Measurements from ENCODE around the gene LDAH. TPM values are rescaled to one million over a fixed set of nuclear protein-coding genes. Genes with fewer than 3 reads are reported as not detected.

The LDAH gene
- total and polyA plus RNA-seq, 2 donors (not counting 3 experiments of a cell fraction or from before 2014, with no cell fraction given): 12.3 to 24.0 TPM

- Histone ChIP-seq H3K79me2 (ENCODE audit: control insufficient read depth, insufficient read depth, low read length) (no peaks in the 10 kb centered on the region), H3K36me3 (ENCODE audit: control insufficient read depth in 2 of 2, extremely low read depth in 1 of 2, insufficient read depth in 2 of 2, low read length in 2 of 2) (no peaks in the 10 kb centered on the region), H3K4me1 (ENCODE audit: control insufficient read depth, extremely low read depth, insufficient read depth, low read length) (no peaks in the 10 kb centered on the region), H3K9me3 (replicated peaks; ENCODE audit: control insufficient read depth, insufficient read depth, low read length) (no peaks in the 10 kb centered on the region), H3K27ac (ENCODE audit: insufficient read depth, low read depth, low read length) (no peak overlapping the region), H3K4me2 (ENCODE audit: insufficient read depth, low read length) (no peak overlapping the region), H3K4me3 (replicated peaks in 1 of 3; ENCODE audit: insufficient read depth in 1 of 3, low read depth in 1 of 3, low read length in 3 of 3) (no peak overlapping the region), H3K27me3 (ENCODE audit: control insufficient read depth in 2 of 2, insufficient read depth in 2 of 2, low read length in 2 of 2) (no peaks in the 10 kb centered on the region), H3K9ac (replicated peaks; ENCODE audit: extremely low read depth, insufficient read depth, low read length) (no peak overlapping the region), H4K20me1 (replicated peaks; ENCODE audit: control insufficient read depth, extremely low read depth, insufficient read depth, low read length) (no peaks in the 10 kb centered on the region), H3K9me1 (replicated peaks; ENCODE audit: control insufficient read depth, extremely low read depth, insufficient read depth, low read length) (no peaks in the 10 kb centered on the region), H2AFZ (ENCODE audit: low read depth, low read length) (no peak overlapping the region)
- ChIA-PET CTCF (interaction anchor here (0.8 to 5.2 kb wide), 2 partner anchors 56 to 94 kb away, joined by 3 to 40 read pairs; no protein-coding TSS in a partner anchor), POLR2A (no interaction called here)
- FAIRE-seq (no peak), DNase-seq (ENCODE audit: low read depth, low spot score) (peak; percentile 52)
- intact Hi-C loops (cut with micrococcal nuclease): loop anchor here (1.0 to 2.0 kb wide), 2 partner anchors 73 to 94 kb away; no protein-coding TSS in a partner anchor
- no TSS peak for BruUV-seq (replicated peaks)
- TF ChIP-seq POLR2A (IDR thresholded peaks at IDR 0.05; ENCODE audit: low read depth, low read length): no peak
- peak in 1 of 2 donors; percentile 38 for TF ChIP-seq CTCF (IDR thresholded peaks at IDR 0.05; ENCODE audit: extremely low read depth in 1 of 2, insufficient read depth in 1 of 2, low read depth in 1 of 2, low read length in 2 of 2)
- dilution Hi-C loops (cut with MboI; ENCODE audit: extremely low pct_ligation_motif_present, low sequenced_read_pairs): no loop called here
Measured at GRCh38 chr2:20755132-20755800, 67.6 kb downstream of the LDAH start.

- DNase-seq (ENCODE audit: low read depth, low spot score): no peak
- H3K4me1 ChIP-seq (ENCODE audit: control insufficient read depth, extremely low read depth, insufficient read depth, low read length): no peaks in the 10 kb centered on the region
- FAIRE-seq: no peak
- H3K79me2 ChIP-seq (ENCODE audit: control insufficient read depth, insufficient read depth, low read length): no peaks in the 10 kb centered on the region
- ChIA-PET CTCF (interaction anchor here (2.4 kb wide), 1 partner anchor 91 kb away, joined by 15 read pairs; no protein-coding TSS in a partner anchor), POLR2A (no interaction called here)
- H3K9me1 ChIP-seq (replicated peaks; ENCODE audit: control insufficient read depth, extremely low read depth, insufficient read depth, low read length): no peaks in the 10 kb centered on the region
- no TSS peak for BruUV-seq (replicated peaks)
- no peaks in the 10 kb centered on the region for H3K9me3 ChIP-seq (replicated peaks; ENCODE audit: control insufficient read depth, insufficient read depth, low read length)
- no peak for TF ChIP-seq CTCF (IDR thresholded peaks at IDR 0.05; ENCODE audit: extremely low read depth in 1 of 2, insufficient read depth in 1 of 2, low read depth in 1 of 2, low read length in 2 of 2)
- no peak for TF ChIP-seq MYC (IDR thresholded peaks at IDR 0.05; ENCODE audit: low read depth, low read length)
- TF ChIP-seq POLR2A (IDR thresholded peaks at IDR 0.05; ENCODE audit: low read depth, low read length): no peak
- TF ChIP-seq POLR2AphosphoS5 (IDR thresholded peaks at IDR 0.05; ENCODE audit: insufficient read depth, low read depth, low read length): no peak
- no peaks in the 10 kb centered on the region for H3K27me3 ChIP-seq (ENCODE audit: control insufficient read depth in 2 of 2, insufficient read depth in 2 of 2, low read length in 2 of 2)
- no peak overlapping the region for H3K9ac ChIP-seq (replicated peaks; ENCODE audit: extremely low read depth, insufficient read depth, low read length)
- no peaks in the 10 kb centered on the region for H3K36me3 ChIP-seq (ENCODE audit: control insufficient read depth in 2 of 2, extremely low read depth in 1 of 2, insufficient read depth in 2 of 2, low read length in 2 of 2)
- dilution Hi-C loops (cut with MboI; ENCODE audit: extremely low pct_ligation_motif_present, low sequenced_read_pairs) (no loop called here), intact Hi-C loops (cut with micrococcal nuclease) (no loop called here)
- no peaks in the 10 kb centered on the region for H4K20me1 ChIP-seq (replicated peaks; ENCODE audit: control insufficient read depth, extremely low read depth, insufficient read depth, low read length)
- H3K4me3 ChIP-seq (replicated peaks in 1 of 3; ENCODE audit: insufficient read depth in 1 of 3, low read depth in 1 of 3, low read length in 3 of 3): no peak overlapping the region
- H3K27ac ChIP-seq (ENCODE audit: insufficient read depth, low read depth, low read length): no peak overlapping the region
- H3K4me2 ChIP-seq (ENCODE audit: insufficient read depth, low read length): no peak overlapping the region
- H2AFZ ChIP-seq (ENCODE audit: low read depth, low read length): no peak overlapping the region
Measured at GRCh38 chr2:20752293-20752692, 70.6 kb downstream of the LDAH start.

Measured in endothelial cell of umbilical vein (primary cell).